ENCODE results near the gene DOP1A.

Gene DOP1A, protein sequence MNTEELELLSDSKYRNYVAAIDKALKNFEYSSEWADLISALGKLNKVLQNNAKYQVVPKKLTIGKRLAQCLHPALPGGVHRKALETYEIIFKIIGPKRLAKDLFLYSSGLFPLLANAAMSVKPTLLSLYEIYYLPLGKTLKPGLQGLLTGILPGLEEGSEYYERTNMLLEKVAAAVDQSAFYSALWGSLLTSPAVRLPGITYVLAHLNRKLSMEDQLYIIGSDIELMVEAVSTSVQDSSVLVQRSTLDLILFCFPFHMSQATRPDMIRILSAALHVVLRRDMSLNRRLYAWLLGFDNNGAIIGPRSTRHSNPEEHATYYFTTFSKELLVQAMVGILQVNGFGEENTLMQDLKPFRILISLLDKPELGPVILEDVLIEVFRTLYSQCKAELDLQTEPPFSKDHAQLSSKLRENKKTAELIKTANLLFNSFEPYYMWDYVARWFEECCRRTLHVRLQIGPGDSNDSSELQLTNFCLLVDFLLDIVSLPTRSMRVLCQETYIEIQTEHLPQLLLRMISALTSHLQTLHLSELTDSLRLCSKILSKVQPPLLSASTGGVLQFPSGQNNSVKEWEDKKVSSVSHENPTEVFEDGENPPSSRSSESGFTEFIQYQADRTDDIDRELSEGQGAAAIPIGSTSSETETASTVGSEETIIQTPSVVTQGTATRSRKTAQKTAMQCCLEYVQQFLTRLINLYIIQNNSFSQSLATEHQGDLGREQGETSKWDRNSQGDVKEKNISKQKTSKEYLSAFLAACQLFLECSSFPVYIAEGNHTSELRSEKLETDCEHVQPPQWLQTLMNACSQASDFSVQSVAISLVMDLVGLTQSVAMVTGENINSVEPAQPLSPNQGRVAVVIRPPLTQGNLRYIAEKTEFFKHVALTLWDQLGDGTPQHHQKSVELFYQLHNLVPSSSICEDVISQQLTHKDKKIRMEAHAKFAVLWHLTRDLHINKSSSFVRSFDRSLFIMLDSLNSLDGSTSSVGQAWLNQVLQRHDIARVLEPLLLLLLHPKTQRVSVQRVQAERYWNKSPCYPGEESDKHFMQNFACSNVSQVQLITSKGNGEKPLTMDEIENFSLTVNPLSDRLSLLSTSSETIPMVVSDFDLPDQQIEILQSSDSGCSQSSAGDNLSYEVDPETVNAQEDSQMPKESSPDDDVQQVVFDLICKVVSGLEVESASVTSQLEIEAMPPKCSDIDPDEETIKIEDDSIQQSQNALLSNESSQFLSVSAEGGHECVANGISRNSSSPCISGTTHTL (N-terminal part only)

DNA sequence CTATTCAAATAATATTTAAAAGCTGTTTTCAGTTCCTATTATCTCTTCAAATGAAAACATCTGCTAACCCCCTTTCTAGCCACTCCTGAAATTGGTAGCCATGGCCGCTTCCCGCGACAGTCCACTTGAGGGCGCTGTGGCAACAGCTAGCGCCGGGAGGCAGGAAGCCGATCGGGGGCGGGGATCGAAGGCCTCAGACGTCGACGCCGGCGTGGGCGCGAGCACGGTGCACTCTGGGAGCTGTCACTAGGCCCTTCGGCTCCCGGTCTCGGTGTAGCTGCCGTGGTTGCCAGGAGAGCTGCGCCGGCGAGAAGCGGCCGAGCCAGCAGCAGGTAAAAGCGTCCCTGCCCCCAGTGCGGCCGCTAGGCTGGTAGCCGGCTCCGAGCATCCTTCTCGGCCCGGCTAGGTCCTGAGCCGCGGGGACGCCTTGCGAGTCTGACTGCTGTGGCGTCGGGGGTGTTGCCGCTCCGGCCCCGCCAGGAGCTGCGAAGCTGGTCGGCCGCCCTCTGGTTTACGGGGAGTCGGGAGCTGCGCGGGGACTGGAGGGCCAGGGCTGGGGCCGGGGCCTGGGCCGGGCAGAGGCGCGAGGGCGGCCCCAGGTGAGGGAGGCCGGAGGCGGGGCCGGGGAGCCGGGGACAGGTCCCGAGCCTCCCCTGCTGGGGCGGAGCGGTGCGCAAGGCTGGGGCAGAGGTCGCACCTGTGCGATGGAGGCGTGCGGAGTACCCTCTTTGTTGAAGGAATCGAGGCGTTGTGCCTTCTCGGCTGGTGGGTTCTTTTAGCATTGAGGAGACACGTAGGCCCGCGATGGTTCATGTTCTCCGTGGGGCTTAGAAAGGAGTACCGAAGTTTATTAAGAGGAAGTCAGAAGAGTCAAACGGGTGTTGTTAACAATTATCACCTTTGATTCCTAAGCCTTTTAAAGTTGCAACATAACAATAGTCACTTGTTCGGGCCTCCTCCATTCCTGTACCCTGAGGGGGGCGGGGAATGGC, at the start of gene DOP1A:
Gene DOP1A, plus strand, starts transcription at position 224 of the 992 bp plus-strand sequence. CDS start 29,307 bp downstream, outside the sequence.
- peak; percentile 99 for DNase-seq

DNA sequence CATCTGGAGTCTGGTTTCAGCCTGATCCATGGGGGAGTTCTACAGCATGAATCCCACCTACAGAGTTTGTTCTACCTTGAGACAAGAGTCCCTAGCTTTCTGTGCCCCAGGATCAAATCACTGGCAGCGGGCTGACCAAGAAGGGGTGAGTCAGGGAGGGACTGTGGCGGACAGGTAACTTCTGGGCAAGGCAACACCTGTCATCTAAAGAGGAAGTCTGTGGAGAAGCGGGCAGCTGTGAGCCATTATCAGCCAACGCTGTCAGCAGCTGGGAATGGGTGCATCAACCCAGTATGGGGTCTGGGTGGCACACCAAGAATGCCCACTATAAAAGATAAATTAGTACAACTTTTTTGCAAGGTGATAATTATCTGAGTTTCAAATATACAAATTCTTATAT, 47.7 kb upstream of the DOP1A start:
- no peak for DNase-seq

DNA sequence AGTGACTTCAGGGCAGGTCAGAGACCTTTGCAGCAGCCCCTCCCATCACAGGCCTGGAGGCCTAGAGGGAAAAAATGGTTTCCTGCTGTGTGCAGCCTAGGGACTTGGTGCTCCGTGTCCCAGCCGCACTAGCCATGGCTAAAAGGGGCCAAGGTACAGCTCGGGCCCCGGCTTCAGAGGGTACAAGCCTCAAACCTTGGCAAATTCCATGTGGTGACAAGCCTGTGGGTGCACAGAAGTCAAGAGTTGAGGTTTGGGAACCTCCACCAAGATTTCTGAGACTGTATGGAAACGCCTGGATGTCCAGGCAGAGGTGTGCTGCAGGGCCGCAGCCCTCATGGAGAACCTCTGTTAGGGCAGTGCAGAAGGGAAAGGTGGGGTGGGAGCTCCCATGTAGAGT, 35.8 kb upstream of the DOP1A start:
- DNase-seq, result no peak

DNA sequence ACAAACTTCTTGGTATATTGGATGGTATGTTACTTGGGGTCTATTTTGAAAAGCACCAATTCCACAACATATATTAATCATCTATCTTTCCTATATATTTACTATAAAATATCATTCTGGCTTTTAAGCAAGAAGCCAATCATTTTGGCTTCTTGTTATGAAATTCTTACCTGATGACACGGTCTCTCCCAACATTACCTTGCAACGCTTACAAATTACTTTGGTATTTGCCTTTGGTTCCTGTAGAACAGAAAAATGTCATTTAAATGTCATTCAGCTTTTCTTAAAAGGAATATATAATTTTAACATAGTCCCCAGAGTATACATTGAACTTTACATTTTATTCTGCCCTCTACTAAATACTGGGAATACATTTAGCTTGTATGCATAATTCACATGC, 29.2 kb upstream of the DOP1A start:
- no peak for DNase-seq

DNA sequence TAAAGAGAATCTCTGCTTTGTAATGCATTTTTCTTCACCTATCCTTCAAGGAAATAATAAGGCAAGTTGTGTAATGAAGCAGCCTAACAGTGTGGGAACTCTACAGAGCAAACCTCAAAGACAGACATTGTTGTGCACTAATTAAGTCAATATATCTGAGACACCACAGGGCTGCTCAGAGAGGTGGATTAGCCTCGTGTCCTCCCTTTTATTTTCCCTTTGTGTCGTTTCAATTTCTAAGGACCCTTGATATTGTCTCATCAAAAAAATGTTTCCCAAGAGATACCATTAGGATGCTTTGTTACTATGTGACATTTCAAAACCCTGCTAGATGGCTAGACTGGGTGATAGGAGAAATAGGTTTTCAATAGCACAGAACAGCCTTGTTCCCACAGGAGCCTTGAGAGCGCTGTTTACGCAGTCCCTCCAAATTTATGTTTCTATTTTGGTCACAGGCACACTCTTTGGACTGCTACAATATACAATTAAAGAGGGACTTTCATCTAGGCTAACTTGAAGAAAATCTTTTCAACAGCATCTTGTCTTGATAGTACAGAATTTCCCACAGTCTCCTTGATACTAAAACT, 24.9 kb upstream of the DOP1A start:
- no peak for DNase-seq

DNA sequence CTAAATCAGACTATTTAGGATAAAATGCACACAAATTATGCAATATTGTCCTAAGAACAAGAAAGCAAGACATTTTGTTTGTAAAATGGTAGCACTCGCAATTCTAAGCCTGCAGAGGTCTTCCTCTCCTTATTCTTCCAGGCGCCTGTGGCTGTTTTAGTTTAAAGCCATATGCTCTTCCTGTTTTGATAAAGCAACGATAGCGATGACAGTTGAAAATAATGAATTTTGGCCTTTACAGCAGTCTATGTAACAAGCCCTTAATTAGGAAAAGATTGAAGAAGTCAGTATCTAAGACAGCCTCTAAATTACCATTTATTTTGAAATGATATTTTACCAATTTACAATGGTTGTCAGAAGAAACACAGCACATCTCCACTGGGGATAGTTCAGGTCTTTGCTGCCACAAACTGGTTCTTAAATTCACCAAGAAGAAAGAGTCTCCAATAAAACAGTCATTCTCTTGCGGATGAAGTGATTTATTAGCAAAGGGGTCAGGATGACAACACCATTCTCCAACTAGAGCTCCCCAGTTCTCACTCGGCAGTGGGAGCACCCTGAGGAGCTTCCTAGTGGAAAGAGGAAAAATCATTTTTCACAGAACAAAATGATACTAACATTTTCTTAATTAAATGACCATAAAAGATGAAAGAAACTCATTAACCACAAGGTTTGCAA, 23.2 kb upstream of the DOP1A start:
- no peak for DNase-seq

DNA sequence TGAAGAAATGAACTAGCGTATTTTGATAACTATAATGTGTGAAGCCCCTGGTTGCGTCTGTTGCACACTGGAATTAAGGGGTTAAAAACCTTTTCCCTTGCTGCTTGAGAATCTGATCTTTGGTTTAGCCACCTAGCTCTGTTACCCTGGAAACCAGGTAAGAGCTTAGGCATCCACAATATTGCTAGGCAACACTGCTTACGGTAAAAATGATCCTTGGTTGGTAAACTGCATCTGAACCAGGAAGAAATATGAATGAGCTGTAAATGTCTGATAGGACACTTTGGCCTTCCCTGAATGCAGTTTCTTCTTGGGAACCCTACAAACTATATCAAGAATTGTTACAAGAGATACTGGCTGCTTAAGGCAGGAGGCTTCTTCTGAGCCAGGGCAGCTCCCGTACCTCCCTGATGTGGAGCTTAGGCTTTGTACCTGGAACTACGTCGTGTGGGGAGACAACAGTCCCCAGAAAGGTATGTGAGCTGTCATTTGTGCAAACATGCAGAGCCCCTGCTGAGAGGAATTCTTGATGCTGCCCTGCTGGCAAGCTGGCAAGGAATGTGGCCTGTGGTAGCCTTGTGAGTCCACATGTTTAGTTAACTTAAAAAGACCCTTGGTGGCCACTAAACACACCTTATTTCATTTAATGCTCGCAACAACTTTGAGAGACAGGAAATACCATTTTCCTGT, 20.3 kb upstream of the DOP1A start:
- DNase-seq, result no peak

DNA sequence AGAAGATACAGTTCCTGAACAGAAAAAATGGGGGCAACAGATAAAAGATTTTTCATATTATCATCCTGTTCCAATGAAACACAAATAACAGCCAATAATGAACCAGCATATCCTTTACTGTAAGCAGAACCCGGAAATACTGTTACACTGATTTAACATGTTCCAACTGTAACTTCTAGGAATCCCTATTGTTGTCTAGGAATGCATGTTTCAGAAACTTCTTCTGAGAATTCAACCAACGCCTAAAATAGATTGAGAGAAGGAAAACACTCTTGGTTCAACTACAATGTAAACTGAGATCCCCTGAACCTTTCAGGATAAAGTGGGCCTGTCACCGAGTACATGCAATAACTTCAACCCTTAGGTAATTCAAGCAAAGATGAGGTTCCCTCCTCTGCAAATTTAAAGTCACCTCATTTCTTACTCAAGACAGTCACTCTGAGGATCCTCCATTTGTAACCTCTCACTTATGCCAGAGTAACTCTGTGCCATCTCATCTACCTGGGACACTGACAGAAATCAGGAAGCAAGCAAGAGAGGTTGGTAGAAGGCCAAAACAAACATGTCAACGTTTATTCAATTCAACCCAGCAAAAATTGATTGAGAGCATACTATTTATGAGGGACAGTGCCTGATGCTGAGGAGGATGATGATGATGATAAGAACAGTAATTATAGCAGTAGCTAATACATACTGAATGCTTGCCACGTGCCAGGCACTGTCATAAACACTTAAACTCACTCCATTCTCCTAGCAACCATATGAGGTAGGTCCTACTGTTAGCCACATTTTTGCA, 15.9 kb upstream of the DOP1A start:
- DNase-seq, result no peak

DNA sequence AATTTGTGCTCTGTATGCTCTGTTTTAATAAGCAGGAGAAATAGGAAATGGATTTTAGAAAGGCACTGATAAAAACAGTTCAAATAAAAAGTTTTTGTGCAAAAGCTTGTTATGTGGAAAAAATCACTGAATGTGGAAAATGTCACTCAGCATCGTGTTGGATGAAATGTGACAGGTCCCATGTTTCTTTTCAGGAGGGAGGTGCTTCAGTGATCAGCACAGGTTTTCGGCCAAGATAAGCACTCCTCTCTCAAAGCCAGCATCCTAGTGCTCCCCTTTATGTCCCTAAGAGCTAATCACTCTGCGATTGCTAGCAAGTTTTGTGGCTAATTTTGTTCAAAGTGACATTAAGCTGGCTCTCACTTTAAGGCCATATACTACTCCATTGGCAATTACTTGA, 13.8 kb upstream of the DOP1A start:
- no peak for DNase-seq

DNA sequence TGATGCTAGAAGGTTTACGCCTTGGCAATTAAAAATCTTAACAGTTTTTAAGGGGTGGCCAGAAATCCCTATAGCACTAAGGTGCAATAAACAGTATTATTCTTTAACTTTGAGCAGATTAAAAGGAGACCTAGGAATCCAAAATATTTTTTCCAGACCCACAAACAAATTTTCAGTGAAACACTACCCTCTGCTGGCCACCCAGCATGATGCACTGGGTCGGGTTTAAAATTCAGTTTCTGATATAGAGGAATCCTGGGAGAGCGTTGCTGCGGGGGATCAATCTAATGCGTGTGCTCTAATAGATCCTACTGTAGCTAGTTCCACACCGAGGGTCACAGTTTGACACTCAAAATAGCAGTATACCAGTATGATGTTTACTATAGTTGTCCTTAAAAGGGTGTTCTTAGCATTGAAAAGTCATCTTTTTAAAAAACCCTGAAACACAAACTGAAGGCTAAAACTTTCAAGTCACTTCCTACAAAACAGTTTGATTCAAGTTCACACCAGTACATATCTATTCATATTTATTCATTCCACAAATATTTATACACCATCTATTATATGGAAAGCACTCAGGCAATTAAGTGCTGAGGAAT, 12.0 kb upstream of the DOP1A start:
- DNase-seq, result peak; percentile 36

DNA sequence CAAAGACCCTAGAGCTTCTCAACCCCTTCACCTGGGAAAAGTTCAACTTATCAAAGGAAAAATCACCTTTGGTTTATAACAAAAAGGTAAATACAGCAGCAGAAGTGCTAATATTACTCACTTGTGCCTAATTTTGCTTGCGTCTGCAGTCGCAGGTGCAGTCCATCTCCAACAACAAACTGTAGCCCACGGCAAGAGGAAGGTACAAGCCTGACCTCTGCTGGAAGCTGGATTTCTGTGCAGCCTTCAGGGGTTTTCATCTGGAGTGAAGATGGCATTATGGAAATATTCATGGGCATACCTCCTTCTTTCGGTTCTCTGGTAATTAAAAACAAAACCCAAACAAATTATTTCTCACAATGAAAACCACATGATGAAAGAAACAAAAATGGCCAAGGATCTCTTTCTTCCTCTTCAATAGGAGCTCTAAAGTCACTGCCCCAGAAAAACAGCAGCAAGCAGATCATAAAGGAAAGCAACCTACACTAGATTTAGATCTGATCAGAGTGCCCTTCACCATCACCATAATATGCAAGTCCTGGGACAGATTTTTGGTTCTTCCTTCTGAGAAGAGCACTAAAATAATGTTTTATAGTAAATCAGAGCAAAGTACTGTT, 9.7 kb upstream of the DOP1A start:
- DNase-seq, result no peak

DNA sequence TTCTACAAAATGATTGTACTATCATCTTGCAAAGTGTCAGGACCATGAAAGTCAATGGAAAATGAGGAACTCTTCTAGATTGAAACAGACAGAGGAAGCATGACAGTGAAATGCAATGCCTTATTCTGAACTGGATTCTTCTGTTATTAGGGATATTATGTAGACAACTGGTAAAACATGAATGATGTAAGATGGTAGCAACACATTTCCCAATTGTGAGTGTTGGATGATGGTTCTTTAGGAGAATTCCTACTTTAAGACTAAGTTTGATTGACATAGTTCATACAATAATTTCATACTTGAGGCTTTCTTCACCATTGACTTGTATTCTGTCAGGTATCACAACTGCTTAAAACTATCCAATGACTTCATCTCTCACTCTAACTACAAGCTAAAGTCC, 6.3 kb upstream of the DOP1A start:
- no peak for DNase-seq

DNA sequence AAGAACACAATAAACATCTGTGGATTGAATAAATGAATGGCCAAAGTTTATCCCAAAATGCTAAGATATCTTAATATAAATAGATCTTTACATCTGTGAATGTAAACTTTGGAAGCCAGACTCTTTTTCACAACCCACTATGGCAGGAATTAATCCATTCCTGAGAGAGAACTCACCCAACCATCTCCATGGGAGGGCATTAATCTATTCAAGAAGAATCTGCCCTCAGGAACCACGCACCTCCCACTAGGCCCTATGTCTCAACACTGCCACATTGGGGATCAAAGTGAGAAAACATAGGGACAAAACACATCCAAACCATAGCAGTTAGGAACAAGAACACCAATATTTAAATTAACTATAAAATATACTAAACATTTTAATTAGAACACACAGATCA, 5.2 kb upstream of the DOP1A start:
- DNase-seq, result no peak

DNA sequence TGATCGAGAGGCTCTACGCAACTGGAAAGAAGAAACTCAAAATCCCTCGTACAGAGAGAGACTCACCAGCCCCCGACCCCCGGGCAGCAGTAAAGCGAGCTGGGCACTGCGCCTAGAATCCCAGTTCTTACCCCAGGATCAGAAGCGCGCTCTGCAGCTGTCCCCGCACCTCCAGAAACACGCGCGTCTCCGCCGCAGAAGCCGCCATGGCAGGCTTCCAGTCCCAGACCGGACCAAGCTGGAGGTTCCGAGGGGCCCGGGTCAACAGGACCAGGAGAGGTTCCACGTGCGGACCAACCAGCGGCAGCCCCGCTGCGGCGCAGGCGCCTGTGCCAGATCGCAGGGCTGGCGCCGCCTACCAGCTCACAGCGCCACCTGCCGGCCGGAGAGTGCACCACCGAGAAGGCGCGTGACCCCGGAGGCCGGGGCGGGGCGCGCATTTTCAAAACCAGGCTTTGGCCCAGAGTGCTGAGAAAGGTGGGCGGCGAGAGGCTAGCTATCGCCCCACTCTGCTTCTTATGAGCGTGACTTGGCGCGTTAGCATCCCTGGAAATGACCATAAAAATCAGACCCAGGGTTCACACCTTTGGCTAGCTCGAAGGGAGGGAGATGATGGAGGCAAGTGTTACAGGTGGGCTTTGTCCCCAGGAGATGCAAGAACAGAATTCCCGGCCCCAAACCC, 1.8 kb upstream of the DOP1A start, which contains the start of gene UBE3D:
Gene UBE3D, minus strand, starts transcription at position 331 of the 682 bp plus-strand sequence. Its CDS starts 123 bp downstream, at position 208.
- peak; percentile 98 for DNase-seq

DNA sequence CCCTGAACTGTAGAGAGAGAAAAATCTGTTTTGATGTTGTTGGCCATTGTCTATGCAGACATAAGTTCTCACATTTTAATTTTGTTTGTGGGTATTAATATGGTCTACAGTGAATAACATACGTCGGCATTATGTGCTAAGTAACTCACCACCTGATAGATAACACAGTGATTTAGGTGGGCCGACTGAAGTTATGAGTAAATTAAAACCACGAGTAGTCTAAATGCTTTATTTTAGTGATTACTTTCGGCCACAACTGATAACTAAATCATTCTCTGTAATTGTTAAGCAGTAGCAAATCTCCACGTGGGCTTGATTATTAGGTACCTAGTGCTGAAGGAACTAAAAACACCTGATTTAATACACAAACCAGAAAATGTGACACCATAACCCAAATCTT, 1.1 kb downstream of the DOP1A start:
- no peak for DNase-seq

DNA sequence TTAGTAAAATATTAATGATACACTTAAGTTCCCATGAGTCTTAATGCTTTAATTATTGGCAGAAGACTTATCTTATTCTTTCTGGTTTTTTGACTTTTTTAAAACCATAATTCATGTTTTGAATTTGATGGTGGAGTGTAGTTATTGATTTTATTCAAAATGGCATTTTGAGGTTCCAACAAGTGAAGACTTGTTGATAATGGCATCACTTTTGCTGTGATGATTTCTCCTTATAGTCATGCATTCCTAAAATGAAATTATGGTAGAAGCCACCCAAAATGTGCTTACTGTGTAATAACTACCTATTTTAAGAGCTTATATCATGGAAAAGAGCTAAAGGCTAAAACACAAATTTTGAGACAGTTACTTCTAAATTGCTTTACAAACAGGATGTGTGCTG, 2.2 kb downstream of the DOP1A start:
- no peak for DNase-seq

DNA sequence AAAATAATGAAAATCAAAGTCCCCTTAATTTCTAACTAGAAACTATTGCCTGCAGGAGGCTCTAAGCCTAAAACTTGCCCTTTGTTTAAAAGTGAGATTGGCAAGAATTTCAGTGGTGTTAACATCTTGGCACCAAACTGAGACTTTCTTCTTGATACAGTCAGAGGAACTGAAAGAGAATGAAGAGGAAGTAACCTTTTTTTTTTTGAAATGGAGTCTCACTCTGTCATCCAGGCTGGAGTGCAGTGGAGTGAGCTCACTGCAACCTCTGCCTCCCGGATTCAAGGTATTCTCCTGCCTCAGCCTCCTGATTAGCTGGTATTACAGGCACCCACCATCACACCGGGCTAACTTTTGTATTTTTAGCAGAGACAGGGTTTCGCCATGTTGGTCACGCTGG, 3.6 kb downstream of the DOP1A start:
- no peak for DNase-seq

DNA sequence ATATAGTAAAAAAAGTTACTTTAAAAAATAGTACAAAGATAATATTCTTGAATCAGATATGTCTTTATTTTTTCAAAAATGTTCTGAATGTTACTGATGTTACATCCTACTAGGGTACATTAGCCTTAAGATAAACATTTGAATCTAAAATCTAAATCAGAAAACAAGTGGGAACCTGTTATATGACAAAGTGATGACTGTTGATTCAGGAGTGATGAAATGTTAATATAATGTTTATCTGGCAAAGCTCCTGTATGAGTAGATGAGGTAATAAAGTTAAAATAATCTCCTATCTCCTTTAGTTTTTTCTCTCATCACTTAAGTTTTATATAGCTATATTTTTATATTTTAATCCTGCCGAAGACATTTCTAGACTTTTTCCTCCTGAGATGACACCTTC, 4.2 kb downstream of the DOP1A start:
- DNase-seq, result no peak

Data from stimulated activated CD8-positive, alpha-beta memory T cell treated with anti-CD3 and anti-CD28 coated beads, Interleukin-4, amount 100 ng/mL, for 48 hours (primary cell).